GM21526 (cell line): ENCODE measurements around the gene TPST2.

Experiments used
- ATAC-seq: cut with Tn5 transposase; IDR thresholded peaks from one replicate; pipeline ENCODE4 v1.9.1; 2021; ENCODE audit warnings: moderate library complexity; ENCODE audit not compliant: unreplicated experiment, low FRiP score

TPST2 gene

GRCh38 chr22:26581633-26582168, 8.2 kb downstream of the TPST2 start:
- ATAC-seq: no peak

GRCh38 chr22:26581026-26581425, 8.9 kb downstream of the TPST2 start:
- no peak for ATAC-seq

- no peak for ATAC-seq
These were observed 9.5 kb downstream of the TPST2 start for GRCh38 chr22:26580240-26580962.

- ATAC-seq: peak; percentile 58
These were observed 10.5 kb downstream of the TPST2 start for GRCh38 chr22:26579331-26579886.

- no peak for ATAC-seq
These were observed 12.9 kb downstream of the TPST2 start for GRCh38 chr22:26577081-26577480.

- ATAC-seq: no peak
These were observed 13.8 kb downstream of the TPST2 start for GRCh38 chr22:26576026-26576680.

GRCh38 chr22:26574001-26574723, 15.8 kb downstream of the TPST2 start:
- no peak for ATAC-seq

- ATAC-seq: no peak
These were observed 16.8 kb downstream of the TPST2 start for GRCh38 chr22:26573026-26573662.

- ATAC-seq: no peak
These were observed 18.9 kb downstream of the TPST2 start for GRCh38 chr22:26570864-26571525.

GRCh38 chr22:26570115-26570514, 19.8 kb downstream of the TPST2 start:
- no peak for ATAC-seq

GRCh38 chr22:26568207-26568706, 21.7 kb downstream of the TPST2 start:
- no peak for ATAC-seq

GRCh38 chr22:26567610-26568009, 22.3 kb downstream of the TPST2 start:
- ATAC-seq: no peak

- ATAC-seq: no peak
These were observed 22.9 kb downstream of the TPST2 start for GRCh38 chr22:26566994-26567393.

GRCh38 chr22:26565889-26566288, 24.0 kb downstream of the TPST2 start:
- ATAC-seq: no peak

GRCh38 chr22:26565181-26565580, 24.8 kb downstream of the TPST2 start:
- ATAC-seq: no peak

- no peak for ATAC-seq
These were observed 25.3 kb downstream of the TPST2 start for GRCh38 chr22:26564672-26565071.

GRCh38 chr22:26564181-26564580, 25.8 kb downstream of the TPST2 start:
- no peak for ATAC-seq

GRCh38 chr22:26563022-26563421, 26.9 kb downstream of the TPST2 start:
- no peak for ATAC-seq

- ATAC-seq: no peak
These were observed 28.0 kb downstream of the TPST2 start for GRCh38 chr22:26561756-26562417.
